Measurements from ENCODE around the gene PRR3.
A peak's percentile ranks its signal among the peaks of the same experiment; 100 is the strongest.

Gene PRR3

DNA sequence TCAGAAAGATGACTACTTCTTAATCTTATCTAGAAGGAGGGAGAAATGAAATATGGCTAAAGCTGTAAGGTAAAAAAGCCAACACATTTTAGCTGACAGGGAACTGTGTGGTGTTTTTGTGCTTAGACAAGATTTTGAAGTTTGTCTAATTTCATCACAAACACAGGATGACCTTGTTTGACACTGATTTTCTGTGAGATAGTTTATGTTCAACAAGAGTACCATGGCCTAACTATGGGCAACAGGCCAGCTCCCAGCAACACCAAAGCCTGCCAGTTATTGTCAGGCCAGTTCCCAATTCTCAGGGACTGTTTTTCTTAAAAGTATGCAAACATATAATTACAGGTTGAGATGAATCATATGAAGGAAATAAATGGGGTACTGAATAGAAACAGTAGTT lies 8.7 kb downstream of the PRR3 start:
- ChIA-PET CTCF (interaction anchor here (1.2 kb wide), 1 partner anchor 21 kb away, joined by 3 read pairs; no protein-coding TSS in a partner anchor), POLR2A (ENCODE audit: low non-redundant PET) (interaction anchor here (0.6 kb wide), 1 partner anchor 49 kb away, joined by 8 read pairs; no protein-coding TSS in a partner anchor)
- no peak for DNase-seq (ENCODE audit: low spot score)
- H3K27ac ChIP-seq, result no peak overlapping the region
- TF ChIP-seq, protein P1, sequence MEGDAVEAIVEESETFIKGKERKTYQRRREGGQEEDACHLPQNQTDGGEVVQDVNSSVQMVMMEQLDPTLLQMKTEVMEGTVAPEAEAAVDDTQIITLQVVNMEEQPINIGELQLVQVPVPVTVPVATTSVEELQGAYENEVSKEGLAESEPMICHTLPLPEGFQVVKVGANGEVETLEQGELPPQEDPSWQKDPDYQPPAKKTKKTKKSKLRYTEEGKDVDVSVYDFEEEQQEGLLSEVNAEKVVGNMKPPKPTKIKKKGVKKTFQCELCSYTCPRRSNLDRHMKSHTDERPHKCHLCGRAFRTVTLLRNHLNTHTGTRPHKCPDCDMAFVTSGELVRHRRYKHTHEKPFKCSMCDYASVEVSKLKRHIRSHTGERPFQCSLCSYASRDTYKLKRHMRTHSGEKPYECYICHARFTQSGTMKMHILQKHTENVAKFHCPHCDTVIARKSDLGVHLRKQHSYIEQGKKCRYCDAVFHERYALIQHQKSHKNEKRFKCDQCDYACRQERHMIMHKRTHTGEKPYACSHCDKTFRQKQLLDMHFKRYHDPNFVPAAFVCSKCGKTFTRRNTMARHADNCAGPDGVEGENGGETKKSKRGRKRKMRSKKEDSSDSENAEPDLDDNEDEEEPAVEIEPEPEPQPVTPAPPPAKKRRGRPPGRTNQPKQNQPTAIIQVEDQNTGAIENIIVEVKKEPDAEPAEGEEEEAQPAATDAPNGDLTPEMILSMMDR (conservative IDR thresholded peaks at IDR 0.05; ENCODE audit: low read depth), result no peak

DNA sequence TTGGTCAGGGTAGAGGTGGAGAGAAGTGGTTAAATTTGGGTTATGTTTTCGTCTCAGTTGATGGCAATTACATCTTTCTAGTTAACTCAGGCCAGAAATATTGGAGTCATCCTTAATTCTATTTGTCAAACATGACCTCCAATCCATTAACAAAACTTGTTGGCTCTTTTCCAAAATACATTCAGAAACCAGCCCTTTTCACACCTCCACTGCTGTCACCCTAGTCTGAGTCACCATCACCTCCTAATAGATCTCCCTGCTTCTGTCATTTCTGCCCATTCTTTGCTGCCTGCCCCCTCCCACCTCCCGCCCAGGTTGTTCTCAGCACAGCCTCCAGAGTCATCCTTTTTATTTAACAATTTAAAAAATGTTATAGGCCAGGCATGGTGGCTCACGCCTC lies 11.2 kb downstream of the PRR3 start:
- ChIA-PET CTCF (interaction anchor here (0.7 kb wide), 1 partner anchor 23 kb away, joined by 3 read pairs; no protein-coding TSS in a partner anchor), POLR2A (ENCODE audit: low non-redundant PET) (no interaction called here)
- no peak for DNase-seq (ENCODE audit: low spot score)
- TF ChIP-seq, protein P1 (conservative IDR thresholded peaks at IDR 0.05; ENCODE audit: low read depth), result no peak
- 0 out of 2 replicates have a peak overlapping the region, but pooled peaks have one; percentile 11 for H3K27ac ChIP-seq

DNA sequence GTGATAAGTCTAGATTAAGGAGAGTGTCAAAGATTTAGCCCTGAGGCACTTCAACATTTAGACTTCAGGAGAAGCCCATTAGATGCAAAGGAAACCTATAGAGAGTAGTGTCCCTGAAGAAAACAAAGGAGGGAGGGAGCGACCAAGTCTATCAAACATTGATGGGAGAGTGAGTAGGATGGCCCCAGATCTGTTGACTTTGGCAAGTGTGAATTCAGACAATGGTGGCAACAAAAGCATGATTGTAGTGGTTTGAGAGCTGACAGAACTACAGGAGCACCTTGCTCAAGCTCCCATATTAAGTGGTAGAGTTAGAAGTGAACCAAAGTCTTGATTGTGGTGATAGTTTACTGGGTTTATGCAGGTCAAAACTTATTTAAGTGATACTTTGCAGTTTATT lies 13.2 kb downstream of the PRR3 start:
- TF ChIP-seq, protein P1 (conservative IDR thresholded peaks at IDR 0.05; ENCODE audit: low read depth), result no peak
- ChIA-PET CTCF (interaction anchor here (0.6 to 1.0 kb wide), 5 partner anchors 17 to 356 kb away, joined by 3 to 4 read pairs (median 3); no protein-coding TSS in a partner anchor), POLR2A (ENCODE audit: low non-redundant PET) (interaction anchor here (1.8 kb wide), 1 partner anchor 13 kb away, joined by 4 read pairs; the partner anchor contains the start of gene PRR3)
- no peak overlapping the region for H3K27ac ChIP-seq
- no peak for DNase-seq (ENCODE audit: low spot score)

DNA sequence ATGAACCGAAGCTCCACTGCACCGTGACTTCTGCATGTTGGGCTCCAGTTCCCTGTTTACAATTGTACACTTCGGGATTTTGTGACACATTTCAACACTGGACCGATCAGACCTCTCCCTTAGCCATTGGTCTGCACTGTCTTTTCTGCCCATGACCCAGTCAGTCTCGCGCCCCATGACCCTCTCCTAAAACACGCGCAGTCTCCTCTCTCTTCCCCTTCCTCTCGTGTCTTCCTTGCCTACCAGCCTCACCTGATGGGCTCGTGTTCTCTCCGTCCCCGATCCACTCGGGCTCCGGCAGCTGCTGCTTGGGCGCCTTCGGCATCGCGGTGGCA lies 13.6 kb downstream of the PRR3 start:
- ChIA-PET POLR2A (ENCODE audit: low non-redundant PET) (interaction anchor here (0.5 to 1.8 kb wide), 2 partner anchors 13 to 42 kb away, joined by 3 to 4 read pairs; partner anchors contain the start of gene PRR3), CTCF (interaction anchor here (0.6 to 1.0 kb wide), 4 partner anchors 16 to 508 kb away, joined by 3 to 4 read pairs (median 3); no protein-coding TSS in a partner anchor)
- no peak for DNase-seq (ENCODE audit: low spot score)
- peak overlapping the region; percentile 84 for H3K27ac ChIP-seq
- TF ChIP-seq, protein P1 (conservative IDR thresholded peaks at IDR 0.05; ENCODE audit: low read depth), result no peak

DNA sequence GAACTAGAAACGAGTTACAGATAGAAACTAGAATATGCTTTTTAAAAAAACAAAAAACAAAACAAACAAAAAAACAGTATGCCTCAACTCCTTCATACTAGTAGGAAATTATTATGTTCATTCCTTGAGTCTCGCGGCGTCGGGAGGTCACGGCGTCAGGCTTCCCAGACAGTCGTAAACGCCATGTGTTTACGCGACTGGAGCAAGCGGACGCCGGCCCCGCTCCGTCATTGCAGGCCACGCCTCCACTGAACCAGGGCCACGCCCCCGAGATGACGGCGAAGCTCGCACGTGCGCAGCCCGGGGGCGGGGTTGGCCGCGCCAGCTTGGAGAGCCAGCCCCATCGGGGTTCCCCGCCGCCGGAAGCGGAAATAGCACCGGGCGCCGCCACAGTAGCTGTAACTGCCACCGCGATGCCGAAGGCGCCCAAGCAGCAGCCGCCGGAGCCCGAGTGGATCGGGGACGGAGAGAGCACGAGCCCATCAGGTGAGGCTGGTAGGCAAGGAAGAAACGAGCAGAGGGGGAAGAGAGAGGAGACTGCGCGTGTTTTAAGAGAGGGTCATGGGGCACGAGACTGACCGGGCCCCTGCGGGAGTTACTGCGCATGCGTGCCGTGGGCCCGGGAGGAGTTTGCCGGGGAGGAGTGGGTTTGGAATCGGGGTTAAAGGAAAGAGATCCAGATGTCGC lies 14.1 kb downstream of the PRR3 start, which contains the start of gene ABCF1:
ABCF1 (plus strand) TSS at position 368 of the 687 bp plus-strand sequence; CDS start at position 414, 46 bp downstream.
- TF ChIP-seq, protein P1 (conservative IDR thresholded peaks at IDR 0.05; ENCODE audit: low read depth), result no peak
- POLR2A ChIA-PET (ENCODE audit: low non-redundant PET), result interaction anchor here (0.5 to 1.8 kb wide), 2 partner anchors 14 to 42 kb away, joined by 3 to 4 read pairs; partner anchors contain the start of gene PRR3
- CTCF ChIA-PET, result interaction anchor here (0.6 to 0.9 kb wide), 2 partner anchors 26 to 508 kb away, joined by 3 read pairs; no protein-coding TSS in a partner anchor
- peak; percentile 98 for DNase-seq (ENCODE audit: low spot score)
- H3K27ac ChIP-seq, result peak within 1 kb of the TSS; percentile 84

DNA sequence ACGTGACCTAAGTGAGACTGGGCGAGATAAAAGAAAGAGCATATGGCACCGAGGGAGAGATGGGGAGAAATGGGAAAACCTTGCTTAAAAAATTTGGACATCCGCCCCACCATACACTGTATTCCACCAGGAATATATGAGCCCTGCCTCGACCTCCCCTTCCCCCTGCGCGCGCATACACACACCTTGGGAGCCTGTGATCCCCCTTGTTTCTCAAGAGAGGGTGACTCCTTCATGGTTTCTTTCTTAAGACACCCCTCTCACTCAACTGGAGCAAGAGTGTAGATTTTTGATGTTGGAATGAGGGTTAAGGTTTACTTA lies 14.6 kb downstream of the PRR3 start:
- ChIA-PET POLR2A (ENCODE audit: low non-redundant PET) (interaction anchor here (1.8 kb wide), 1 partner anchor 14 kb away, joined by 4 read pairs; the partner anchor contains the start of gene PRR3), CTCF (no interaction called here)
- TF ChIP-seq, protein P1 (conservative IDR thresholded peaks at IDR 0.05; ENCODE audit: low read depth), result no peak
- H3K27ac ChIP-seq, result peak overlapping the region; percentile 84
- no peak for DNase-seq (ENCODE audit: low spot score)
